HEK293 (cell line): ENCODE data around the gene MGAT5B.
A peak's percentile ranks its signal among the peaks of the same experiment; 100 is the strongest.

ENCODE experiments used
- CTCF ChIA-PET: fragments of 350-600 bp; formaldehyde crosslinking; extraction: SDS; loops from one replicate; lab custom pipeline; 2021; ENCODE audit warnings: antibody characterized with exemption; lab: Yijun Ruan, JAX
- POLR2A ChIA-PET: fragments of 300-600 bp; formaldehyde crosslinking; extraction: SDS; loops from one replicate; lab custom pipeline; 2020; ENCODE audit warnings: antibody characterized with exemption, inconsistent platforms; lab: Yijun Ruan, JAX
- H3K27ac ChIP-seq: fragments of 200-500 bp; sonication (Bioruptor generic); 2 replicates; pipeline ENCODE4 v1.5.1; 2014; ENCODE audit warnings: low read depth, low read length, control low read depth, inconsistent platforms; ENCODE audit errors: extremely low read depth
- H3K36me3 ChIP-seq, 2 experiments: fragments of 200-500 bp in 1 of 2; sonication (Bioruptor generic) in 1 of 2; 1 replicate in 1 of 2; 2 replicates in 1 of 2; pipeline ENCODE4 v1.5.1; 2014 to 2017; ENCODE audit warnings: inconsistent platforms in 2 of 2, low read length in 2 of 2; ENCODE audit not compliant: control insufficient read depth in 2 of 2, insufficient read depth in 1 of 2
- H3K4me1 ChIP-seq: fragments of 200-500 bp; sonication (Bioruptor generic); 2 replicates; pipeline ENCODE4 v1.5.1; 2014; ENCODE audit warnings: mild to moderate bottlenecking, low read length, inconsistent platforms; ENCODE audit not compliant: control insufficient read depth, insufficient read depth
- H3K4me3 ChIP-seq: 2 replicates; pipeline ENCODE4 v1.5.1; 2011; ENCODE audit warnings: low read depth, mild to moderate bottlenecking, control low read depth, low read length, moderate library complexity
- H3K9me3 ChIP-seq: fragments of 200-500 bp; sonication (Bioruptor generic); 2 replicates; pipeline ENCODE4 v1.5.1; 2014; ENCODE audit warnings: low read depth, low read length, inconsistent platforms; ENCODE audit not compliant: control insufficient read depth, insufficient read depth
- BCL6B ChIP-seq: fragments of 450-650 bp; formaldehyde crosslinking; IDR thresholded peaks from 2 replicates; pipeline ENCODE4 v1.5.1; 2017; ENCODE audit warnings: missing biosample characterization, missing genetic modification characterization
- GLI2 ChIP-seq: fragments of 450-650 bp; formaldehyde crosslinking; IDR thresholded peaks from 2 replicates; pipeline ENCODE4; 2017; ENCODE audit warnings: missing biosample characterization, missing genetic modification characterization, low read depth, borderline replicate concordance
- KLF9 ChIP-seq: fragments of 450-650 bp; formaldehyde crosslinking; IDR thresholded peaks from 2 replicates; pipeline ENCODE4 v1.5.1; 2016; ENCODE audit warnings: missing biosample characterization, missing genetic modification characterization, low read depth
- PBX3 ChIP-seq: sonication (generic); formaldehyde crosslinking; IDR thresholded peaks from 2 replicates; pipeline ENCODE4 v1.8.1; 2022; ENCODE audit warnings: mild to moderate bottlenecking, moderate library complexity, missing genetic modification reagents
- RBAK ChIP-seq: fragments of 450-650 bp; formaldehyde crosslinking; IDR thresholded peaks from 2 replicates; pipeline ENCODE4 v1.5.1; 2016; ENCODE audit warnings: missing biosample characterization, missing genetic modification characterization
- SCRT2 ChIP-seq: fragments of 450-650 bp; formaldehyde crosslinking; IDR thresholded peaks from 2 replicates; pipeline ENCODE4 v1.5.1; 2016; ENCODE audit warnings: missing biosample characterization, missing genetic modification characterization
- ZNF19 ChIP-seq: fragments of 450-650 bp; formaldehyde crosslinking; IDR thresholded peaks from 2 replicates; pipeline ENCODE4; 2016; ENCODE audit warnings: missing biosample characterization, missing genetic modification characterization, low read depth
- ZNF223 ChIP-seq: fragments of 450-650 bp; formaldehyde crosslinking; IDR thresholded peaks from 2 replicates; pipeline ENCODE4 v1.5.1; 2016; ENCODE audit warnings: missing biosample characterization, missing genetic modification characterization
- ZNF239 ChIP-seq: fragments of 450-650 bp; formaldehyde crosslinking; IDR thresholded peaks from 2 replicates; pipeline ENCODE4 v1.5.1; 2016; ENCODE audit warnings: missing biosample characterization, missing genetic modification characterization
- ZNF24 ChIP-seq: fragments of 450-650 bp; formaldehyde crosslinking; IDR thresholded peaks from 2 replicates; pipeline ENCODE4 v1.5.1; 2016; ENCODE audit warnings: missing biosample characterization, missing genetic modification characterization
- ZNF266 ChIP-seq: fragments of 450-650 bp; formaldehyde crosslinking; IDR thresholded peaks from 2 replicates; pipeline ENCODE4 v1.5.1; 2016; ENCODE audit warnings: missing biosample characterization, missing genetic modification characterization, low read depth
- ZNF366 ChIP-seq: fragments of 450-650 bp; formaldehyde crosslinking; conservative IDR thresholded peaks from 2 replicates; pipeline ENCODE4 v1.5.1; 2016; ENCODE audit warnings: missing biosample characterization, missing genetic modification characterization
- ZNF394 ChIP-seq: fragments of 450-650 bp; formaldehyde crosslinking; IDR thresholded peaks from 2 replicates; pipeline ENCODE4 v1.5.1; 2016; ENCODE audit warnings: missing biosample characterization, missing genetic modification characterization, mild to moderate bottlenecking, moderate library complexity, borderline replicate concordance
- ZNF404 ChIP-seq: fragments of 450-650 bp; formaldehyde crosslinking; IDR thresholded peaks from 2 replicates; pipeline ENCODE4 v1.5.1; 2017; ENCODE audit warnings: missing biosample characterization, missing genetic modification characterization
- ZNF426 ChIP-seq: fragments of 450-650 bp; formaldehyde crosslinking; IDR thresholded peaks from 2 replicates; pipeline ENCODE4 v1.5.1; 2017; ENCODE audit warnings: missing biosample characterization, missing genetic modification characterization, mild to moderate bottlenecking, inconsistent platforms, moderate library complexity
- ZNF645 ChIP-seq: fragments of 450-650 bp; formaldehyde crosslinking; IDR thresholded peaks from 2 replicates; pipeline ENCODE4; 2016; ENCODE audit warnings: missing biosample characterization, missing genetic modification characterization
- ZNF658 ChIP-seq: fragments of 450-650 bp; formaldehyde crosslinking; IDR thresholded peaks from 2 replicates; pipeline ENCODE4; 2016; ENCODE audit warnings: missing biosample characterization, missing genetic modification characterization
- ZNF837 ChIP-seq: fragments of 450-650 bp; formaldehyde crosslinking; IDR thresholded peaks from 2 replicates; pipeline ENCODE4 v1.5.1; 2016; ENCODE audit warnings: missing biosample characterization, missing genetic modification characterization
- ZSCAN5A ChIP-seq: fragments of 450-650 bp; formaldehyde crosslinking; IDR thresholded peaks from 2 replicates; pipeline ENCODE4 v1.5.1; 2016; ENCODE audit warnings: missing biosample characterization, missing genetic modification characterization

MGAT5B gene

GRCh38 chr17:76862494-76862893, 5.7 kb upstream of the MGAT5B start (continued):
- TF ChIP-seq ZSCAN5A (tag by site-specific recombination) (no peak), BCL6B (tag by site-specific recombination) (no peak), PBX3 (CRISPR knock-in tag) (no peak), ZNF366 (tag by site-specific recombination) (no peak), ZNF19 (tag by site-specific recombination) (no peak), ZNF837 (tag by site-specific recombination) (no peak)

- no peak overlapping the region for H3K27ac ChIP-seq
- ChIA-PET CTCF (interaction anchor here (0.6 to 3.8 kb wide), 5 partner anchors 47 to 203 kb away, joined by 3 to 15 read pairs (median 7); no protein-coding TSS in a partner anchor), POLR2A (interaction anchor here (0.7 kb wide), 1 partner anchor 7 kb away, joined by 9 read pairs; no protein-coding TSS in a partner anchor)
- H3K36me3 ChIP-seq: no peaks in the 10 kb centered on the region
- no peak overlapping the region for H3K4me3 ChIP-seq
- H3K9me3 ChIP-seq: no peaks in the 10 kb centered on the region
- H3K4me1 ChIP-seq: no peaks in the 10 kb centered on the region
- no peak for TF ChIP-seq ZNF266
- no peak for TF ChIP-seq ZNF645 (tag by site-specific recombination)
- no peak for TF ChIP-seq RBAK (tag by site-specific recombination)
- no peak for TF ChIP-seq ZNF239
- no peak for TF ChIP-seq ZNF426 (tag by site-specific recombination)
- TF ChIP-seq ZNF24 (tag by site-specific recombination): no peak
- no peak for TF ChIP-seq KLF9 (tag by site-specific recombination)
- no peak for TF ChIP-seq ZNF394 (tag by site-specific recombination)
- no peak for TF ChIP-seq ZNF366 (tag by site-specific recombination)
- no peak for TF ChIP-seq ZNF223 (tag by site-specific recombination)
- no peak for TF ChIP-seq ZNF404
- TF ChIP-seq GLI2 (tag by site-specific recombination): no peak
Observed at GRCh38 chr17:76864024-76864423, 4.2 kb upstream of the MGAT5B start.

GRCh38 chr17:76865174-76865573, 3.0 kb upstream of the MGAT5B start:
- ChIA-PET POLR2A (no interaction called here), CTCF (interaction anchor here (0.5 to 3.8 kb wide), 4 partner anchors 75 to 202 kb away, joined by 3 to 15 read pairs (median 6); no protein-coding TSS in a partner anchor)
- Histone ChIP-seq H3K9me3 (no peaks in the 10 kb centered on the region), H3K4me3 (no peak overlapping the region), H3K27ac (no peak overlapping the region), H3K36me3 (no peaks in the 10 kb centered on the region), H3K4me1 (no peaks in the 10 kb centered on the region)
- TF ChIP-seq SCRT2: peak; percentile 35
- TF ChIP-seq ZNF658 (tag by site-specific recombination): no peak
